Amniotic stem cell (primary cell): ENCODE results near the gene NUDT4.
"Not testable (repeated sequence)": the region's sequence is repeated elsewhere in the genome, so short reads cannot be mapped to it uniquely, and the experiment has no call there.

Experiments
- DNase-seq: peaks from one replicate; lab custom pipeline; 2025; lab: John Stamatoyannopoulos, UW

Gene NUDT4

GRCh38 chr12:93399183-93399863 lies 21.6 kb downstream of the NUDT4 start:
- not testable (repeated sequence) for DNase-seq

GRCh38 chr12:93402333-93403311 lies 24.9 kb downstream of the NUDT4 start:
- DNase-seq = no peak

- DNase-seq = no peak
Measured at GRCh38 chr12:93403988-93404803, 26.5 kb downstream of the NUDT4 start.

- no peak for DNase-seq
Measured at GRCh38 chr12:93404961-93405849, 27.5 kb downstream of the NUDT4 start.

- no peak for DNase-seq
Measured at GRCh38 chr12:93407054-93407962, 29.6 kb downstream of the NUDT4 start.

- no peak for DNase-seq
Measured at GRCh38 chr12:93407963-93408283, 30.2 kb downstream of the NUDT4 start.

- no peak for DNase-seq
Measured at GRCh38 chr12:93408813-93409212, 31.1 kb downstream of the NUDT4 start.

GRCh38 chr12:93409343-93410187 lies 31.8 kb downstream of the NUDT4 start:
- not testable (repeated sequence) for DNase-seq

GRCh38 chr12:93411060-93411459 lies 33.3 kb downstream of the NUDT4 start:
- DNase-seq = not testable (repeated sequence)

GRCh38 chr12:93412396-93412795 lies 34.7 kb downstream of the NUDT4 start:
- DNase-seq = not testable (repeated sequence)

- DNase-seq = no peak
Measured at GRCh38 chr12:93413064-93413463, 35.3 kb downstream of the NUDT4 start.

GRCh38 chr12:93415723-93416464 lies 38.2 kb downstream of the NUDT4 start:
- no peak for DNase-seq

GRCh38 chr12:93417967-93418480 lies 40.3 kb downstream of the NUDT4 start:
- DNase-seq = no peak

- peak; percentile 43 for DNase-seq
Measured at GRCh38 chr12:93419388-93420034, 41.8 kb downstream of the NUDT4 start.

- no peak for DNase-seq
Measured at GRCh38 chr12:93422050-93422449, 44.3 kb downstream of the NUDT4 start.

- DNase-seq = no peak
Measured at GRCh38 chr12:93425736-93426411, 48.1 kb downstream of the NUDT4 start.

GRCh38 chr12:93426412-93426805 lies 48.7 kb downstream of the NUDT4 start:
- no peak for DNase-seq
